ENCODE results near the gene SOBP.

DNA sequence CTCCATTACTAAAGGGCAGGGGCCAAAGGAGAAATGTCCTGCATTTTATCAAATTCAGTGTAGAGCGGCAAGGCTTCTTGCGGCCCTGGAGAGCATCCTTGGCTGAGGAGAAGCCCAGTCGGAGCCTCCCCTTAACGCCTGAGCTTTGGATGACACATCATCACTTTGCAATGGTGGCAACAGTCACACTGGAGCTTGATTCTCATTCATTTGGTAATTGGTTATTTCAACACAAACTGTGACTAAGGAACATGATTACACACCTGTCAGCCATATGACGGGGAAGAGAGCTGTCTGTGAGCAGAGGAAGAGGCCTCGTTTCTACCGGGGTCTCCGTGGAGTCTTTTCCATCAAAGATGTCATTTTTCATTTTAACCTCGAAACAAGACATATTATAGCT, 81.4 kb downstream of the SOBP start:
- no peak for TF ChIP-seq POLR2A (IDR thresholded peaks at IDR 0.05)
- TF ChIP-seq, protein P1, sequence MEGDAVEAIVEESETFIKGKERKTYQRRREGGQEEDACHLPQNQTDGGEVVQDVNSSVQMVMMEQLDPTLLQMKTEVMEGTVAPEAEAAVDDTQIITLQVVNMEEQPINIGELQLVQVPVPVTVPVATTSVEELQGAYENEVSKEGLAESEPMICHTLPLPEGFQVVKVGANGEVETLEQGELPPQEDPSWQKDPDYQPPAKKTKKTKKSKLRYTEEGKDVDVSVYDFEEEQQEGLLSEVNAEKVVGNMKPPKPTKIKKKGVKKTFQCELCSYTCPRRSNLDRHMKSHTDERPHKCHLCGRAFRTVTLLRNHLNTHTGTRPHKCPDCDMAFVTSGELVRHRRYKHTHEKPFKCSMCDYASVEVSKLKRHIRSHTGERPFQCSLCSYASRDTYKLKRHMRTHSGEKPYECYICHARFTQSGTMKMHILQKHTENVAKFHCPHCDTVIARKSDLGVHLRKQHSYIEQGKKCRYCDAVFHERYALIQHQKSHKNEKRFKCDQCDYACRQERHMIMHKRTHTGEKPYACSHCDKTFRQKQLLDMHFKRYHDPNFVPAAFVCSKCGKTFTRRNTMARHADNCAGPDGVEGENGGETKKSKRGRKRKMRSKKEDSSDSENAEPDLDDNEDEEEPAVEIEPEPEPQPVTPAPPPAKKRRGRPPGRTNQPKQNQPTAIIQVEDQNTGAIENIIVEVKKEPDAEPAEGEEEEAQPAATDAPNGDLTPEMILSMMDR (IDR thresholded peaks at IDR 0.05): no peak

Measured in esophagus squamous epithelium (tissue), 4 donors.